Measurements from ENCODE around the gene PDE2A.

The PDE2A gene

DNA sequence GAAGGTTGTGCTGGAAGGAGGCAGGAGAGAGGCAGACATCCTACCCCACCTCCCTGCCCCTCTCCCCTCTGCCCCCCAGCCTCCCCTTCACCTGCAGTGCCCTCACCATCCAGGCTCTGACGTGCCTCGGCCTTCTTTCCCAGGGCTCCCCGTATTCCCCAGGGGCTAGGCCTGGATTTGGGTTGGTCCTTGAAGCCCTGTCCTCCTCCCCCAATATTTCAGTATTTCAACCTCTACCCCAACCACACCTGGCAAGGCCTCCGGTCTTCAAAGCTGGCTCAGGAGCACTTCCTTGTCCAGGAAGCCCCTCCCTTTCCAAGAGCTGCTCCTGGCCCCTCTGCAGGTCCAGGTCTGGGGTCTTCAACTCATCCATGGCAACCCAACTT, 8.6 kb upstream of the PDE2A start:
- no peak for DNase-seq

GRCh38 chr11:72682238-72682857, 8.1 kb upstream of the PDE2A start:
- no peak for DNase-seq

DNA sequence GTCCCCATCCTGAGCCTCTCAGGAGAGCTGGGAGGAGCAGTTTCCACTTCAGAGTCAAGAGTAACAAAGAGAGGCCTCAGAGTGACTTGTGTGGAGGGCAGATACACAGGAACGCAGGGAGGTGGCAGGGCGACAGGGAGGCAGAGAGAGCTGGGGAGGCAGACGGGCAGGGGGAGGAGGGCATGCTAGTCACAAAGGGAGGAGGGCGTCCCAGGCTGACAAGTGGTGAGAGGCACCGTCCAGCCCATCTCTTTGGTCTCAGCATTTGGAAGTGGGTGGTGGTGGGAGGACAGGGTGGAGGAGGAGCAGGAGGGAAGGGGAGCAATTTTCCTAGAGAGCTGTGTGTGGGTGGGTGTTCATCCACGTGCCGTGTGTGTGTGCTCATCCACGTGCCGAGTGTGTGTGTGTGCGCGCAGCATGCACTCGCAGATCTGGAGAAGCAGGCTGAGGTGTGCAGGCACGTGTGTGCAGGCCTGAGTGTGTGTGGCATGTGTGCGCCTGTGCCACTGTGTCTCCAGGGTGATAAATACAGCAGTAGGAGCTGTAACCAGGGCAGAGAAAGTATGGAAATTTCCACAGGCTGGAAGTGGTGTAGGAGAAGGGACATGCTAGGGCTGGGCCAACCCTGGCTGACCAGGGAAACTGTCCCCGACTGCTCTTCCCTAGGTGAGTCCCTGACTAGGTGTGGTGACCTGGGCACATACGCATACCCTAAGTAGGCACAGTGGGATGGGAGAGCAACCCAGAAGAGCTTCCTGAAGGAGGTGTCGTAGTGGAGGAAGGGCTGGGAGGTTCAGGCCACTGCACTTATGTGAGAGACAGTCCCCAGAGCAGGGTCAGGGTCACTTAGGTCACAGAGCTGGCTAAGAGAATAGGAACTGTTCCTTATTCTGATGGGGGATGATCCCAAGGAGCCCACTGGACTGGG, 7.3 kb upstream of the PDE2A start:
- DNase-seq: no peak

DNA sequence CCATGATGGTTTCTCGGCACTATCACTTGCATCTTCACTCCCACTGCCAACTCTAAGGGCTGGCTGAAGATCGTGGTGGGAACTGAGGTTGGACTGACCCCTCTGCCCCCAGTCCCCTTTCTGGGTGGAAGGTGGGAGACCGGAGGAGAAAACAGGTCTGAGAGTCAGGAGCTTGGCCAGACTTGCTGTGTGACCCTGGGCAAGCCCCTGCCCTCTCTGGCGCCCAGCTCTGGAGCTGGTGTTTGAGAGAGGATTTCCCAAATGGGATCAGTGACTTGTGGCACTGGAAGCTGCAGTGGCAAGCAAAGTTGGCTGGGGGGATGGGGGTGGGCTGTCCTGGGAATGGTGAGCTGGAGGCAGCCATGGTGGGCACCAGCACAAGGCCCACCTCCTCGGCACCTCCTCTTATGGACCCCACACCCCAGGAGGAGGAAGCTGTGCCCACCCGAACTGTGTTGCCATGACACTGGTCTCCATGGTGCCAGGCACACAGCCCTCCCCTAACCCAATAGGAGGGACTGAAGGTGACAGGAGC, 6.5 kb upstream of the PDE2A start:
- DNase-seq: no peak

DNA sequence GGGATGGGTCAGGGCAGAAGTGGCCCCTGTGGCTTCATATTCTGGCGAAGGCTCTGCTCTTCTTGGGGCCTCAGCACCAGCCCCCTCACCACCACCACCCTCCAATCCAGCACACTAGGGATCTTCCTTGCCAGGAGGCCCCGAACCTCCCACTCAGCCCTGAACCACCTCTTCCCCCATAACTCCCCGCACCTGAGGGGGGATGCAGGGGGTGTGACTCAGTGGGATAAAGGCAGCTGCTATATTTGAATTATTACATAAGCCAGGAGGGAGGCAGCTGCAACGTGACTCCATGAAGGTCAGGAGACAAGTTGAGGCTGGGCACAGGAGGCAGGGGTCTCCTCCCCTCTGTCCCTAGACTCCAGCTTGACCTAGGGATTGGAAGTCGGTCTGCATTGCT, 5.6 kb upstream of the PDE2A start:
- DNase-seq: no peak

DNA sequence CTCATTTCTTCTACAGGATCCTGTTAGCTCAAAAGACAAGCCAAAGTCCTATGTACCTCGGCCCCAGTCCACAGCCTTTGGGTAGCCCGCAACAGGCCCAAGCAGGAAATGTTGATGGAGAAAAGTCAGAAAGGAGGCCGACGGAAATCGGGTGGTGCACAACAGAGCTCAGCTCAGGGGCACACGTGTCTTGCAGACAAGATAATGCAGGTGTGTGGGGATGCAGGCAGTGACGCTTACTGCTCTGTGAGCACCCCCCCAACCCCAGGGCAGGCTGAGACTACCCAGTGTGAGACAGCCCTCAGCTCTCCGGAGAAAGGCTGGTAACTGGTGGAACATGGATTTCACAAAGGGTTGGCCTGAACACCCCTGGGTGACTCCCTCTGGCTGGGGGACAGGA, 4.3 kb upstream of the PDE2A start:
- DNase-seq: no peak

- DNase-seq: no peak
Observed at GRCh38 chr11:72676861-72677341, 2.7 kb upstream of the PDE2A start.

GRCh38 chr11:72675221-72675620, 999 bp upstream of the PDE2A start:
- DNase-seq: no peak

DNA sequence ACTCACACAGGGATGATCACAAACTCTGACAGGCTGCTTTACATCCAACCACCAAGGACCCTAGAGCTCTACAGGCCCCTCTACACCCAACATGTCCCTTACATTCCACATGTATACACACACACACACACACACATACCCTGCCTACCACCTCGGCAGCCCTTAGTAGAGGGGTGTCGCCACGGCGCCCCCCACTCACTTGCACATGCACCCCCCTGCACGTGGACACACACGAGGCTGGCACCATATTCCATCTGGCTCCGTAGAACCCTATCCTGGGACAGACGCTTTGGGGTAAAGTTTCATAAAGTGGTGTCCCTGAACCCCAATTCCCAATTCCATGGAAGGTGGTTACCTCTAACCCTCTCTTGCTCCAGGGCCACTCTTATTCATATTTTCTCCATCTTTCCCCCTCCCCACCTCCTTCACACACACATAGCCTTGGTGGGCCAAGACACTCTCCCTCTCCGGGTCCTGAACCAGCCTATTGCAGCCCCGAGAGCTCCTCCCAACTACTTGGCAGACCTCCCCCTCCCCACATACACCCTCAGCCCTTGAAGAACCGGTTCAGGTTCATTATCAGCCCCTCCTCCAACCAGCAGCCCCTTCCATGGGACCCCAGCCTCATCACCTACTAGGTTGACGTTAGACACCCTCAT, 809 bp downstream of the PDE2A start:
- no peak for DNase-seq

DNA sequence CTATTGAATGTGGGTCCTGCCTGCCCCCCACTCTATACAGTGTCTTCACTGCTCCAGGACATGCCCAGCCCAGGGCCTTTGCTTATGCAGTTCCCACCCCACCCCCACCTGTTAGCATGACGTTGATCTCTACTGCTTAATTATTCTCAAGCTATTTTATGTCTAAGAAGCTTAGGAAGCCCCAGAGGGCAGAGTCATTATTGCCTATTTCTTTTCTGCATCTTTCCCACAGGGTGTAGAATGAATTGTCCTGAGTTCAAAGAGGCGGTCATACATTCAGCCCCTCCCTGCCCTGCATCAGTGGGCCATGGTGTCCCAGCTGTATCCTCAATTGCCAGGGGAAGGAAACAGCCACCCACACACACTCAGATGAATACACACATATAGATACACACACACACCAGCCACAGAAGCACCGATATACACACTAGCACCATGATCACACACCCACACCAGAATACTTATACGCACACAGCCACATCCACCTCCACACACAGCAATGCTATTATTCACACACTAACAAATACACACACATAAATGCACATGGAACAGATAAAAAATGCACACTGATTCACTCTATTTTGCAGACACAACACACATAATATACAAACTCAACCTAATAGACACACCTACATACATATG, 1.5 kb downstream of the PDE2A start:
- no peak for DNase-seq

- no peak for DNase-seq
Observed at GRCh38 chr11:72671152-72672099, 2.8 kb downstream of the PDE2A start.

- no peak for DNase-seq
Observed at GRCh38 chr11:72670041-72670440, 4.2 kb downstream of the PDE2A start.

DNA sequence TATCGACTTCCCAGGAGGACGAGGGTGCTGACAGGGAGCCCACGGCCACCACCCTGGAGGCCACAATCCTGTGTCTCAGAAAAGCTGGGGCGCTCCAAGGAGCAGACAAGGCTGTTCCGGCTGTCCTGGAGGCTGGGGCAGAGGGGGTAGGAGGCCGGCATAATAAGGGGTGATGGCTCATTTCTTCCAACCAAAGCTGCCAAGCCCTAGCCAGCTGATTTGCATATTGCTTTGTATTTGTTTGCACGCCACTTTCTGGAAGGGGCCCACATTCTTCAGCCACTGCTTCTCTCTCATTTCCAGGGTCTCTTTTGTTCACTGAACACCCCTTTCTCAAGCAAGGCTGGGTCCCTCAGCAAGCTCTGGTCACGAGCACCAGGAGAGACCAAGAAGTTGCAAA, 4.7 kb downstream of the PDE2A start:
- DNase-seq: no peak

DNA sequence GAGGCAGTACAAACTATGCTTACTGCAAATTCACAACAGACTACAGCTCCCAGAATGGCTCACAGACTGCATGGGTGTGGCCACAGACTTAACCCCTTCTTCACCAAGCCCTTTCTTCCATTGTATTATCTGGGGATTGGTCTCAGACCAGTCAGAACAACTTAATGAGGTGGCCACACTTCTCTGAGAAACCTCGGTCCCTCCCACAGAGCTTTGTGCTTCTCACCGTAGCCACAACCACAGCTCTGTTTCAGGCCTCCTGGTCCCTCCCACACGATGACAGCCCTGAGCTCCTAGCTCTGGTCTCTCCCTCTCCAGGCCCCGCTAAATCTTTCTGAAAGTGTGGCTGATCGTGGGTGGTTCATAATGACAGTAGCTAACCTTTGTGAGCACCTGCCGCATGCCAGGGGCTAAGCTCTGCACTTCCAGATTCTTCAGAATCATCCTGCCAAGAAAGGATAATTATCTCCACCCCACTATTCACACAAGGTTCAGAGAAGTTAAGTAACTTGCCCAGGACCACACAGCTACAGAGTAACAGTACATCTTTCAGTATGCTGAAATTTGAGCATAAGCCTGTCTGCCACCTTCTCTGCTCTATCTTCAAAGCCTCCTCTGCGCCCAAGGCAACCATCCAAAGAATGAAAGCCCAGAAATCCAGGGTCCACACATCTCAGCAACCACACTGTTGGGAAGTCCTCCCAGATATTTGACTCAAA, 5.4 kb downstream of the PDE2A start:
- DNase-seq: no peak

DNA sequence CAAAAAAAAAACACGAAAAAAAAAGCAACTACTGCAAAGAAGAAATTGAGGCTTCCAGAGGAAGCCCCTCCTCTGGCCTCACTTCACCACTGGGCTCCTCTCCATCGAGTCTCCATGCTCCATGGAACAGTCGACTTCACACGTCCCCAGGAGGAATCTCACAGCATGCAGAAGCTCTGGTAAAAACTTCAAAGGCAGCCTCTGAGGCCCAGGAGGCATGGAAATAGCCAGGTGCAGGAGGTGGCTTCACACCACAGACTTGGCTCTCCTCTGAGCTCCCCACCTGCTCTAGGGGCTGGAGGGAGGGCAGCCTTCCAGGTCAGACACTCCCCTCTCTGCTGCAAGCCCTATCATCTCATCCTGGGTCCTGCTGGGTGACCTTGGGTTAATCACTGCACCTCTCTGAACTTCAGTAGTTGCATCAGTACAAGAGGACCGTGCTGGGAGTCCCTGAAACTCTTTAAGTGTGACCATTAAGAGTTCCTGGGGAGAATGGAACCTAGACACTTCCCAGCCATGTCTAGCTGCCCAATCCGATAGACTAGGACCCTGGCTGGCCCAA, 8.2 kb downstream of the PDE2A start:
- no peak for DNase-seq

GRCh38 chr11:72662036-72662435, 12.2 kb downstream of the PDE2A start:
- DNase-seq: no peak

GRCh38 chr11:72661486-72661885, 12.7 kb downstream of the PDE2A start:
- no peak for DNase-seq

GRCh38 chr11:72658989-72659640, 15.1 kb downstream of the PDE2A start:
- DNase-seq: no peak

- no peak for DNase-seq
Observed at GRCh38 chr11:72657411-72658100, 16.7 kb downstream of the PDE2A start.
